Urinary bladder (tissue), 4 donors: ENCODE data around the gene CTXND2. TPM values are rescaled to one million over a fixed set of nuclear protein-coding genes. Genes with fewer than 3 reads are reported as not detected.
"Not testable (repeated sequence)": the region's sequence is repeated elsewhere in the genome, so short reads cannot be mapped to it uniquely, and the experiment has no call there.

ENCODE experiments used
- DNase-seq: peaks from one replicate; pipeline ENCODE4 v3.0.0-alpha.2; 2015; ENCODE audit errors: extremely low spot score
- H3K27ac ChIP-seq: one replicate; pipeline ENCODE4 v1.5.1; 2013; ENCODE audit warnings: low read depth, mild to moderate bottlenecking, moderate library complexity
- H3K36me3 ChIP-seq: one replicate; pipeline ENCODE4 v1.6.1; 2013; ENCODE audit warnings: mild to moderate bottlenecking, moderate library complexity; ENCODE audit not compliant: insufficient read depth
- H3K4me1 ChIP-seq: one replicate; pipeline ENCODE4 v1.6.1; 2013; ENCODE audit warnings: mild to moderate bottlenecking, moderate library complexity; ENCODE audit not compliant: insufficient read depth
- H3K4me3 ChIP-seq: one replicate; pipeline ENCODE4 v1.5.1; 2013; ENCODE audit warnings: low read depth, low read length
- WGBS: extraction: QIAGEN DNeasy Blood & Tissue Kit; methylation state at CpG from one replicate; pipeline ENCODE4 v1.1.7; 2013; 5-methylcytosine and 5-hydroxymethylcytosine counted together
- polyA plus RNA-seq: library from polyadenylated mRNA; stranded (reverse); fragments of 200-250 nt; gene quantifications from one replicate; pipeline ENCODE4 v1.2.3, GENCODE V29; 2013
- total RNA-seq: library from RNA; depleted of rRNA; stranded (reverse); fragments of >200 nt; gene quantifications from one replicate; pipeline ENCODE4 v1.2.3, GENCODE V29; 2014
- donor health status: healthy with polysubstance abuse.
- donor health status: healthy.

CTXND2 gene
- total and polyA plus RNA-seq, 2 donors, result not detected

DNA sequence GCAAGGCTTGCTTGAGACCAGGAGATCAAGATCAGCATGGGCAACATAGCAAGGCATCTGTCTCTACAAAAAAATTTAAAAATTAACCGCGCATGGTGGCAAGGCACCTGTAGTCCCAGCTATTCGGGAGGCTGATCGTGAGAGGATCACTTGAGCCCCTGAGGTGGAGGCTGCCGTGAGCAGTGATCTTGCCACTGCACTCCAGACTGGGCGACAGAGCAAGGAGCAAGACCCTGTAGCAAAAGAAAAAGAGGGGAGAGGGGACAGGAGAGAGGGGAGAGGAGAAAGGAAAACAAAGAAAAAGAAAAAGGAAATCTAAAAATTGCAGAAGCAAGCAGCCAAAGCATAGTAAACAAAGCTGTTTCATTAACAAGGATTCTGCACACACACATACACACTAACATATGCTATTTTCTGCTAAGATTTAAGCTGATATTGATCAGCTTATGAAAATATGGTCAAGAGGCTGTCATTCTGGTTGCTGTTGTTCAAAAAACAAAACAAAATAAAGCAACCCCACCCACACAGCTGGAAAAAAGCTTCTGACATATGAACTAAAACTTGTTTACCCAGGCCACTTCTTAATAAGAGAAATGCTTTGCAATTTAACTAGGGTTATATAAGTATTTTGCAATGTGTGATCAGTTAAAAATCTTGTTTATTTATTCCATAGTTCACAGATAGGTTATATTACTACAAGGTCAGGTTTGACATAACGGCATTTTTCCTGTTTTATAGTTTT lies 12.3 kb upstream of the CTXND2 start:
- DNase-seq, result no peak
- WGBS, result 34% methylated on average over 7 of the region's 7 CpGs
- H3K36me3 ChIP-seq, result no peaks in the 10 kb centered on the region
- no peaks in the 10 kb centered on the region for H3K4me1 ChIP-seq
- peak overlapping the region; percentile 18 for H3K4me3 ChIP-seq
- H3K27ac ChIP-seq, result peak overlapping the region; percentile 70

DNA sequence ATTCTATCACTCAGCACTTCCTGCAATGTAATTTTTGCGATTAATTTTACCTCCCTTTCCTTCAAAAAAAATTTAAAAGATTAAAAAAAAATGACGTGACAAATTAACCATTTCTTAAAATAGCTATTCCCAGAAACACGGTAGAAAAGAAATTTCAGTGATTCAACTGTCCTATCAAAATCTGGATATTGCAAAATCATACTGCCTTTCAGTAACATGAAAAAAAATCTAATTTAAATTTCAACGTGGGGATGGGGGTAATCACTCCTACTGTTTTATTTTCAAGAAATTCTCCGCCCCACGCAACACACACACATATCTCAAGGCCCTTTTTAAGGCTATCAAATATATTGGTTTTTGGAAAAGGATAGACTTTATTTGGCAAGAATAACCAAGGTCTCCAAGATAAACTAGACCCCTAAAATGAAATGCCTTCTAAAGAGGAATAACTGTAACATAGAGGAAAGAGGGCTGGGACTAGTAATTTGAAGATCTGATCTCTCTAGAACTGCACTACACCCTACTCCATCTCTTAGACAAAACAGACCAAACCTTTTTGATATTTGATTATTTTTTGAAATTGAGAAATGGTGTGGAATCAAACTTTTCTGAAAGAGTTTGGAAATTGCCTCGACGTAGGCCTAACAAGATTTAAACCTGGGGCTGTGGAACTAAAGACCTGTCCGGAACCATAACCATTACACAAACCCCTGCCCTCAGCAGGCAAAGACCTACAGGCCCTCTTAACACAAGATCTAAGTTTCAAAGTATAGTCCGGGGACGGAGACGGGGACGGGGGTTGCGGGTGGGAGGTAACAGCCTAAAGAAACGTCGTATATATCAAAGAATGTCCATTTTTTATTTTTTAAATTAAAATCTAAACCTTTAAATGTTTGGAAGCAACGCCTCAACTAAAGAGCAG lies 11.5 kb upstream of the CTXND2 start:
- WGBS, result 7% methylated on average over 17 of the region's 17 CpGs
- DNase-seq, result no peak
- H3K27ac ChIP-seq, result peak overlapping the region; percentile 94
- H3K36me3 ChIP-seq, result no peaks in the 10 kb centered on the region
- no peaks in the 10 kb centered on the region for H3K4me1 ChIP-seq
- H3K4me3 ChIP-seq, result peak overlapping the region; percentile 96

DNA sequence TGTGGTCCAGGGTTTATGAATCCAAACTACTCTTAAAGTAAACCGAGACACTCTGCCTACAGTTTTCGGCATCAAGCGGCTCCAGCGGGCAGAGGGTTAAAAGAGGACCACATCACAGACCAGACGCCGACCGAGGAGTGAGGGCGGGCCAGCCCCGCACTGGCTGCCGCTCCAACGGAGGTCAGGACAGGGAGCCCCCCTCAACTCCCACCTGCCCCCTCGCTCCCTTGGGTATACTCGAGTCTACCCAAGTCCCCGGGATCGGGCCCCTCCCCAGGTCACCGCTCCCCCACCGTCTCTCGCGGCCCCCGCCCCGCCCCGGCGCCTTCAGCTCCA lies 10.8 kb upstream of the CTXND2 start:
- peak overlapping the region; percentile 94 for H3K27ac ChIP-seq
- no peaks in the 10 kb centered on the region for H3K4me1 ChIP-seq
- DNase-seq, result peak; percentile 40
- peak overlapping the region; percentile 96 for H3K4me3 ChIP-seq
- no peaks in the 10 kb centered on the region for H3K36me3 ChIP-seq
- WGBS, result under 1% methylated on average over 23 of the region's 23 CpGs

DNA sequence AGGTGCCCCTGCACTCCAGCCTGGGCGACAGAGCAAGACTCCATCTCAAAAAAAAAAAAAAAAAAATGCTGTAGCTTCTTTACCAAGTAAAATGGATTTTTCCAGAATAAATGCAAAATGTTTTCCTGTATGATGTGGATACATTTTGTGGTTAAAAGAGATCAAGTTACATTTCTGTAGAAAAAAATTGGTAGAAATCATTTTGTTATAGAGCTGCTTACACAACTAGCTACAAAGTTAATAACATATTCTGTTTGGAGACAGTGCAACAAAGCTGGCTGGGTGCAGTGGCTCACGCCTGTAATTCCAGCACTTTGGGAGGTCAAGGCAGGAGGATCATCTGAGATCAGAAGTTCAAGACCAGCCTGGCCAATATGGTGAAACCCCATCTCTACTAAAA lies 8.0 kb upstream of the CTXND2 start:
- 74% methylated on average over 2 of the region's 2 CpGs for WGBS
- not testable (repeated sequence) for DNase-seq, H3K4me1 ChIP-seq, H3K4me3 ChIP-seq, H3K27ac ChIP-seq, H3K36me3 ChIP-seq

DNA sequence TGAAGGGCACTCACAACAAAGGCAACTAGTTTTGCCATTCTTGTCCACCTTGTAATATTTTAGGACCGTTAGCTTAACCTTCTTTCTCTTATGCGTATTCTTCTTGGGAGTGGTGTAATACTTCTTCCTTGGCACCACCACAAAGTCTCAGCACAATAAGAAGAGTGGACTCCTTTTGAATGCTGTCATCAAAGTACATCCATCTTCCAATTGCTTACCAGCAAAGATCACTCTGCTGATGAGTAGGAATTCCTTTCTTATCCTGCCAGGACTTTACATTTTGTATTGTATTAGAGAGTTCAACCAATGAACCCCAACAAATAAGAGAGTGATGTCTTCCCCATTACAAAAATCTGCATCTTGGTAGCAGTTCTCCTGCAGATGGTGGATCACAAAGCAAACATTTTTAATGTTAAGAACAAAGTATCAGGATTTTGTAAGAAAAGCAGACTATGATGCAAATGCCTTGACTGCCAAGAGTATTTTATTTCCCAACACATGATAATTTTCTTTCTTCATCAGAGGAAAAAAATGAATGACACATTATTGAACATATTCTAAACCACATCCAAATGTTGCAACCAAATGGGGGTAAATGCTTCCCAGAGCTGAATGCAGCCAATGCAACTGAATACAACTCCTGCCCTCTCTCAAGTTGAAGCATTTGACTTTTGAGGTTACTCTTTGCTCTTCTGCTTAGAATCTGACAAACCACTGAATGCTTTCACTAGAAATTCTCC lies 5.4 kb upstream of the CTXND2 start:
- no peak overlapping the region for H3K4me3 ChIP-seq
- DNase-seq, result no peak
- no peak overlapping the region for H3K27ac ChIP-seq
- H3K4me1 ChIP-seq, result no peaks in the 10 kb centered on the region
- H3K36me3 ChIP-seq, result no peaks in the 10 kb centered on the region
- 77% methylated on average over 2 of the region's 2 CpGs for WGBS

DNA sequence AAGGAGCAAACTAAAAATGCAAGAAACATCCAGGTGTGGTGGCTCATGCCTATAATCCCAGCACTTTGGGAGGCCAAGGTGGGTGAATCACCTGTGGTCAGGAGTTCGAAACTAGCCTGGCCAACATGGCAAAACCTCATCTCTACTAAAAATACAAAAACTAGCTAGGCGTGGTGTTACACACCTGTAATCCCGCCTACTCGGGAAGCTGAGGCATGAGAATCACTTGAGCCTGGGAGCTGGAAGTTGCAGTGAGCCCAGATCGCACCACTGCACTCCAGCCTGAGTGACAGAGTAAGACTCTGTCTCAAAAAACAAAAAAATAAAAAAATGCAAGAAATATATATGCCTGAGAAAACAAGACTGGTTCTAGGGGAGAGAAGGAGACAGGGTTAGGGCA lies 3.8 kb upstream of the CTXND2 start:
- DNase-seq, H3K4me3 ChIP-seq, H3K27ac ChIP-seq, H3K4me1 ChIP-seq, H3K36me3 ChIP-seq: not testable (repeated sequence)
- 89% methylated on average over 5 of the region's 5 CpGs for WGBS

DNA sequence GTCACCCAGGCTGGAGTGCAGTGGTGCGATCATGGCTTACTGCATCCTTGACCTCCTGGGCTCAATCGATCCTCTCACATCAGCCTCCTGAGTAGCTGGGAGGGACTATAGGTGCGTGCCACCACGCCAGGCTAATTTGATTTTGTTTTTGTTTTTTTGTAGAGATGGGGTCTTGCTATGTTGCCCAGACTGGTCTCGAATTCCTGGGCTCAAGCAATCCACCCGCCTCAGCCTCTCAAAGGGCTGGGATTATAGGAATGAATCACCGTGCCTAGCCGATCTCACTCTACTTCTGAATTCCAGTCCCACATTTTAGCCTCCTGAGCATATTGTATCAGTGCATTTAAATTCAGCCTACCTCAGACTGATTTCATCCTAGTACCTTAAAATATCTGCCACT lies 1.8 kb downstream of the CTXND2 start:
- WGBS, result 92% methylated on average over 8 of the region's 8 CpGs
- no peak overlapping the region for H3K4me3 ChIP-seq
- DNase-seq, result no peak
- H3K36me3 ChIP-seq, result no peaks in the 10 kb centered on the region
- no peaks in the 10 kb centered on the region for H3K4me1 ChIP-seq
- no peak overlapping the region for H3K27ac ChIP-seq

DNA sequence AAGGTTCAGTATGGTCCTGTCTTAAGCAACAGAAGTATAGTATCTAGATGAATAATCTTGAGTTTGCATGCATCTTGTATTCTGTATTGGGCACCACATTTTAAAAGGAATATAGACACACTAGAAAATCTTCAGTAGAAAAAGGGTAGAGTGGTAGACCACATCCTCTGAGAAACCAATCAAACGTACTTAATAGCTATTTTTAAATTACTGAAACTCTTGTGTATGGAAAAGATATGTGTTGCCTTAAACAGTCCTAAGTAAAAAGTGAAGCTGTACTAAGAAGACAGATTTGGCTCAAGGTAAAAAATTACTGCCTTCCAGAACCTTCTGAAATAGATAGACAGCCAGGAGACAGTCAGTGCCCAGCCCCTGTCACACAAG lies 3.1 kb downstream of the CTXND2 start:
- H3K36me3 ChIP-seq, result no peaks in the 10 kb centered on the region
- no peaks in the 10 kb centered on the region for H3K4me1 ChIP-seq
- WGBS, result 61% methylated on average over 1 of the region's 1 CpG
- H3K4me3 ChIP-seq, result no peak overlapping the region
- no peak overlapping the region for H3K27ac ChIP-seq
- no peak for DNase-seq

DNA sequence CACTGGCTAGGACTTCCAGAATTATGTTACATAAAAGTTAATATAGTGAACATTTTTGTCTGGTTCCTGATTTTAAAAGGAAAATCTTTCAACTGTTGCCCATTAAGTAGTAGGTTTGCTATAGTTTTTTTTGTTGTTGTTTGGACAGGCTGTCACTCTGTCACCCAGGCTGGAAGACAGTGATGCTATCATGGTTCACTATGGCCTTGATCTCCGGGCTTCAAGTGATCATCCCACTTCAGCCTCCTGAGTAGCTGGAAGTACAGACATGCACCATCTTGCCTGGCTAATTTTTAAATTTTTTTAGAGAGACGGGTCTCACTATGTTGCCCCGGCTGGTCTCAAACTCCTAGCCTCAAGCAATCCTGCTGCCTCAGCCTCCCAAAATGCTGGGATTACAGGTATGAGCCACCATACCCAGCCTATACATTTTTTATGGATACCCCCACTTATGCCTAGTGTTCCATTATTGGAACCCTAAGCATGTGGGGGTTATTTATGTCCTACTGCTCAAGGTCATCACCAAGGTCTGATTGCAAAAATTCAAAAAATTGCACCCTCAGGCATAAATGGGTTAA lies 6.5 kb downstream of the CTXND2 start:
- 91% methylated on average over 3 of the region's 3 CpGs for WGBS
- Histone ChIP-seq H3K4me3 (no peak overlapping the region), H3K36me3 (no peaks in the 10 kb centered on the region), H3K27ac (no peak overlapping the region), H3K4me1 (no peaks in the 10 kb centered on the region)
- no peak for DNase-seq

DNA sequence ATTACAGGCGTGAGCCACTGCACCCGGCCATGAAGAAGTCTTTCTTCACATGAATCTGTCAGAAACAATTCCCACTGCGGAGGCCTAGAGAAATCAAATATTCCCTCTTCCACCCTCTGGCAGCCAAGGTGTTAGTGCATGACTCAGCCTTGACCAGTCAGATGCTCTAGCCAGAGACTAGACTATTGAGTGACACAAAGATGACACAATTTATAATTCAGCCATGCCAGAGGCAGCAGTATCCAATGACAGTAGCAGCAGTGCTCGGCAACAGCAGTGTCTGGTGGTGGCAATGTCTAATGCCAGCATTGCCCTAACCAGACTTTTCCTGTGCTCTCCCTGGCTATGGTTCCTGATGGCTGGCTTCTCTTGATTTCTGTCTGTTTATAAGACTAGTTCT lies 8.7 kb downstream of the CTXND2 start:
- 79% methylated on average over 4 of the region's 4 CpGs for WGBS
- Histone ChIP-seq H3K4me3 (no peak overlapping the region), H3K27ac (no peak overlapping the region)

DNA sequence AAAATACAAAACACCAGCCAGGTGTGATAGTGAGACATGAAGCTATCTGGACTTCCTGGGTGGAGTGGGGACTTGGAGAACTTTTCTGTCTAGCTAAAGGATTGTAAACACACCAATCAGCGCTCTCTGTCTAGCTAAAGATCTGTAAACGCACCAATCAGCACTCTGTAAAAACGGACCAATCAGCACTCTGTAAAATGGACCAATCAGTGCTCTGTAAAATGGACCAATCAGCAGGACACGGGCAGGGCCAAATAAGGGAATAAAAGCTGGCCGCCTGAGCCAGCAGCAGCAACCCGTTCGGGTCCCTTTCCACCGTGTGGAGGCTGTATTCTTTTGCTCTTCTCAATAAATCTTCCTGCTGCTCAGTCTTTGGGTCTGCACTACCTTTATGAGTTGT lies 12.9 kb downstream of the CTXND2 start:
- DNase-seq, H3K36me3 ChIP-seq, H3K4me1 ChIP-seq, H3K4me3 ChIP-seq, H3K27ac ChIP-seq: not testable (repeated sequence)
- 87% methylated on average over 8 of the region's 8 CpGs for WGBS

More for the DNA sequence above, 8.7 kb downstream of the CTXND2 start:
- H3K36me3 ChIP-seq, result no peaks in the 10 kb centered on the region
- no peak for DNase-seq
- no peaks in the 10 kb centered on the region for H3K4me1 ChIP-seq

DNA sequence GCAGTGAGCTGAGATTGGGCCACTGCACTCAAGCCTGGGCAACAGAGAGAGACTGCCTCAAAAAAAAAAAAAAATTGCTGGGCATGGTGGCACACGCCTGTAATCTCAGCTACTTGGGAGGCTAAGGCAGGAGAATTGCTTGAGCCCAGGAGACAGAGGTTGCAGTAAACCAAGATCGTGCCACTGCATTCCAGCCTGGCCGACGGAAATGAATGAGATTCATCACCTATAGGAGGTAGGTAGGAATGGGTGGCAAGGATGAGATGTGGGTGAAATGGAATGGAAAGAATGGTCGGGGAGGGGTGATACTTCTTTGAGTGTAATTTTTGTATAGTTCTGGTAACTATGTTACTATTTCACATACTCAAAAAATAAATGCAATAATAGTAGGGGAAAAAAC lies 15.4 kb downstream of the CTXND2 start:
- DNase-seq, result no peak

DNA sequence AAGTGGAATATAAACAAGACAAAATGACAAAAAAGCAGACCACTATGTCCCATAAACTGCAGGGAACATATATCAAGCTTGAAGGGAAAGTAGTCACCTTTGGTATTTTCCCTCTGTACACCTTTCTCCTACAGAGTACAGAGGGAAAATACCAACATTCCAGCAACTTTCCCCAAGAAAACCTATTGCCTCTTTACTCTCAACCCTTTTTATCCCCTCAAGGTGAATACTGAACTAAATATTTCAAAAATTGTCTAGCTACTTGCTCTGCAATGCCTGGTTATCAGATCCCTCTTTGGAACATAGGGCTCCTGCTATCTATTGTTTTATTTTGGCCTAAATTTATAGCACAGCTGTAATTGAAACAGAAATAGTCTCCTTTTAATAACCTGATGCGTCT lies 15.8 kb downstream of the CTXND2 start:
- Histone ChIP-seq H3K27ac (no peak overlapping the region), H3K4me1 (no peaks in the 10 kb centered on the region), H3K36me3 (no peaks in the 10 kb centered on the region), H3K4me3 (no peak overlapping the region)
- DNase-seq, result no peak
- WGBS, result 36% methylated on average over 1 of the region's 1 CpG

More for the DNA sequence above, 15.4 kb downstream of the CTXND2 start:
- no peak overlapping the region for H3K27ac ChIP-seq
- no peaks in the 10 kb centered on the region for H3K36me3 ChIP-seq
- no peak overlapping the region for H3K4me3 ChIP-seq
- 94% methylated on average over 5 of the region's 5 CpGs for WGBS
- H3K4me1 ChIP-seq, result no peaks in the 10 kb centered on the region
